IPS-18a (cell line): ENCODE measurements around the gene DPP3.
"Not testable (repeated sequence)": the region's sequence is repeated elsewhere in the genome, so short reads cannot be mapped to it uniquely, and the experiment has no call there.

Experiments used
- H3K27ac ChIP-seq: one replicate; pipeline ENCODE4 v1.5.1; 2013; ENCODE audit warnings: low read length
- H3K27me3 ChIP-seq: one replicate; pipeline ENCODE4 v1.6.1; 2013; ENCODE audit warnings: mild to moderate bottlenecking, low read length; ENCODE audit not compliant: control insufficient read depth, insufficient read depth
- H3K36me3 ChIP-seq: one replicate; pipeline ENCODE4 v1.6.1; 2013; ENCODE audit warnings: low read depth, low read length; ENCODE audit not compliant: control insufficient read depth
- H3K4me1 ChIP-seq: one replicate; pipeline ENCODE4 v1.6.1; 2013; ENCODE audit warnings: low read depth, low read length; ENCODE audit not compliant: control insufficient read depth
- H3K4me3 ChIP-seq: one replicate; pipeline ENCODE4 v1.5.1; 2013; ENCODE audit warnings: low read length
- H3K9ac ChIP-seq: one replicate; pipeline ENCODE4 v1.6.1; 2013; ENCODE audit warnings: mild to moderate bottlenecking, low read length, moderate library complexity
- H3K9me3 ChIP-seq: one replicate; pipeline ENCODE4 v1.6.1; 2013; ENCODE audit warnings: low read depth, low read length; ENCODE audit not compliant: control insufficient read depth

The DPP3 gene

DNA sequence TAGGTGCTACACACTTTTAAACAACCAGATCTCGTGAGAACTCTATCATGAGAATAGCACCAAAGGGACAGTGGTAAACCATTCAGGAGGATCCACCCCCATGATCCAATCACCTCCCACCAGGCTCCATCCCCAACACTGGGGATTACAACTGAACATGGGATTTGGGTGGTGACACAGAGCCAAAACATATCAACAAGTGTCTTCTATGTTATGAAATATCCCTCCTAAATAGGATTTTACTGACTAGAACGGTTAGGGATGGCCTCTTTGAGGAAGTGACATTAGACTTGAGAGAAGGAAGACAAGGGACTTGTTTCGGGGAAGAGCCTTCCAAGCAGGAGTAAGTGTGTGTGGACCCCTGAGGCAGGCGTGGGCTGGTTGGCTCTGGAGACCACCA, 29.7 kb upstream of the DPP3 start:
- Histone ChIP-seq H3K9me3 (no peaks in the 10 kb centered on the region), H3K36me3 (no peaks in the 10 kb centered on the region), H3K4me3 (no peak overlapping the region), H3K27ac (no peak overlapping the region), H3K9ac (no peak overlapping the region), H3K27me3 (no peaks in the 10 kb centered on the region), H3K4me1 (peaks cover 9% of the 10 kb centered on the region)

DNA sequence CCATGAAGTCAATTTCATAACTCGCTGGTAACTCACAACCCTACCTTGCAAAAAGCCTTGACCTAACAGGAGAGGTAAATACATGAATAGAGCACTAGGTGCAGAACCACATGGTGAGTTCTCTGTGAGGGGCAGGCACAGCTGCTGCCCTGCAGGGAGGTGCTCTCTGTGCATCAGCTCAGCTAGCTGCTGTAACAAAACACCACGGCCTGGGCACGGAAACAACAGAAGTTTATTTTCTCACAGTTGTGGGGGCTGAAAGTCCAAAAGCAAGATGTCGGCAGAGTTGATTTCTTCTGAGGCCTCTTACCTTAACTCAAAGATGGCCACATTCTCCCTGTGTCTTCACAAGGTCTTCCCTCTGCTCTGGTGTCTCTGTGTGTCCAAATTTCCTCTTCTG, 28.6 kb upstream of the DPP3 start:
- no peak overlapping the region for H3K9ac ChIP-seq
- H3K27ac ChIP-seq: no peak overlapping the region
- H3K36me3 ChIP-seq: no peaks in the 10 kb centered on the region
- H3K4me3 ChIP-seq: no peak overlapping the region
- H3K27me3 ChIP-seq: no peaks in the 10 kb centered on the region
- peaks cover under 1% of the 10 kb centered on the region for H3K4me1 ChIP-seq
- no peaks in the 10 kb centered on the region for H3K9me3 ChIP-seq

DNA sequence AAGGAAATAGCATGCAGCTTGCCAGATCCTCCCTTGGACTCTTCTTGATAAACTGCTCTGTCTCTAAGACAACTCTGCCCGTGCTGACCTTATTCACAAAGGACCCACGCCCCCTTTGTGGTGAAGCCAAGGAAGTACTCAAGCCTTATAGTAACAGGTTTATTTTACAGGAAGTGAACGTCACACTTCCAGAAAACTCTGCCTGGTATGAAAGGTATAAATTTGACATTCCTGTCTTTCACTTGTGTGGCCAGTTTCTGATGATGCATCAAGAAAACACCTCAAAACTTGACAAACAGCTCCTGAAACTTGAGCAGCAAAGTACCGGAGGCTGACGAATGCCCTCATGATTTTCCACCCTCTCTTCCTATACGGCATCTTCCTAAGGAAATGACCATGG, 26.0 kb upstream of the DPP3 start:
- H3K4me1 ChIP-seq: no peaks in the 10 kb centered on the region
- no peak overlapping the region for H3K27ac ChIP-seq
- H3K9ac ChIP-seq: no peak overlapping the region
- H3K36me3 ChIP-seq: no peaks in the 10 kb centered on the region
- H3K4me3 ChIP-seq: no peak overlapping the region
- H3K27me3 ChIP-seq: no peaks in the 10 kb centered on the region
- no peaks in the 10 kb centered on the region for H3K9me3 ChIP-seq

DNA sequence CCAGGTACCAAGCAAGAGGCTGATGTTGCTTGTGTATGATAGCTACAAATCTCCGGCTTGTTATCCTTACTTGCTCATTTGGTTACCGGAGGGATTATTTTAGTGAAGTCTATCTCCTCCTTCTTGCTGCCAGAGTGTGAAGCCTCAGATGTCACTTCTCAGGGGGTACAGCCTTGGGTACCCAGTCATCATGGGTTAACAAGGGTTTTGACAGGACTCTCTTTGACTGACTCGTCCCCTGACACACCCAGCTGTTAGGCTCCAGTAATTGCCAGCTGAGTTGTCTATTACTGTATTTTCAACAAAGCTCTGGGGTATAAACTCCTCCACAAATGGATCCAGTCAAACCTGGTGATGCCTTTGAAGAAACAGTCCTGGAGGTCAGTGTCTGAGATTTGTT, 25.4 kb upstream of the DPP3 start:
- no peaks in the 10 kb centered on the region for H3K27me3 ChIP-seq
- no peaks in the 10 kb centered on the region for H3K36me3 ChIP-seq
- H3K4me1 ChIP-seq: no peaks in the 10 kb centered on the region
- no peak overlapping the region for H3K9ac ChIP-seq
- H3K4me3 ChIP-seq: no peak overlapping the region
- no peaks in the 10 kb centered on the region for H3K9me3 ChIP-seq
- no peak overlapping the region for H3K27ac ChIP-seq

DNA sequence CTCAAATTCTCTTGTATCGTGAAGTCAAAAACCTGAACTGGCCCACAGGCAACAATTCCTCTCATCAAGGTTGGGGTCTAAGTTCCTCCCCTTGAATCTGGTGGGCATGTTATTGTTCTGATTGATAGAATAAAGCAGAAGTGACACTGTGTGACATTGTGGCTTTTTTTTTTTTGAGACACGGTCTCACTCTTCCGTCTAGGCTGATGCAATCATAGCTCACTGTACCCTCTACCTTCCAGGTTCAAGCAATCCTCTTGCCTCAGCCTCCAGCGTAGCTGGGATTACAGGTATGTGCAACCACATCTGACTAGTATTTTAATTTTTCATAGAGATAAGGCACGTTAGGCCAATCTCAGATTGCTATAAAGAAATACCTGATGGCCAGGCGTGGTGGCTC, 22.4 kb upstream of the DPP3 start:
- Histone ChIP-seq H3K27me3 (no peaks in the 10 kb centered on the region), H3K4me3 (no peak overlapping the region), H3K27ac (no peak overlapping the region)

DNA sequence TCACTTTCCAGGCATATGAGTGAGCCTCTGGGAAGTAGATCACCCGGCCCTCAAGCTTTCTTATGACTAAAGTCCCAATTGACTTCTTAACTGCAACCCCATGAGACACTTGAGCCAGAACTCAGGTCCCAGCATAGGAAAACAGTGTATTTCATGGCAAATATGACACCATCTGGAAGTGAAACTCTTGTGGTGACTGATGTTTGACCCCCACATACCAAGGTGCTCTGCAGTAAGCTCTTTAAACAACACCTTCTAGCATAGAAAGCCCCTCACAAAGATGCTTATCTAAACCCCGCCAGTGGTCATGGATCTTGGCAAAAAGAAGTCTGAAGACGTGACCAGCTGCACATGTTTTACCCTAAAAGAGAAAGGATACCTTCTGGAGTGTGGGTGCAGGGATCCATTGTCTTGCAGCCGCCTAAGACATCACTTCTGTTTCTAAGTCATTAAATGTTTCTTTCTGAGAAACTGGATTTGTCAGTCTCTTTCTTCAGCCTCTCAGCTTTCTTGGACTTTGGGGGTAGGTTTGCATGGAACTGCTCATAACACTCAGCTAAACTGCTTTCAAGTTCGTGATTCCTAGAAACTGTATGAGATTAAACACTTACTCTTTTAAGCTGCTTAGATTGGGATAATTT, 21.0 kb upstream of the DPP3 start:
- Histone ChIP-seq H3K27ac (no peak overlapping the region), H3K27me3 (no peaks in the 10 kb centered on the region), H3K4me1 (no peaks in the 10 kb centered on the region), H3K36me3 (no peaks in the 10 kb centered on the region), H3K9me3 (no peaks in the 10 kb centered on the region), H3K9ac (no peak overlapping the region), H3K4me3 (no peak overlapping the region)

More for the DNA sequence above, 22.4 kb upstream of the DPP3 start:
- Histone ChIP-seq H3K4me1 (no peaks in the 10 kb centered on the region), H3K9me3 (no peaks in the 10 kb centered on the region), H3K36me3 (no peaks in the 10 kb centered on the region), H3K9ac (no peak overlapping the region)

DNA sequence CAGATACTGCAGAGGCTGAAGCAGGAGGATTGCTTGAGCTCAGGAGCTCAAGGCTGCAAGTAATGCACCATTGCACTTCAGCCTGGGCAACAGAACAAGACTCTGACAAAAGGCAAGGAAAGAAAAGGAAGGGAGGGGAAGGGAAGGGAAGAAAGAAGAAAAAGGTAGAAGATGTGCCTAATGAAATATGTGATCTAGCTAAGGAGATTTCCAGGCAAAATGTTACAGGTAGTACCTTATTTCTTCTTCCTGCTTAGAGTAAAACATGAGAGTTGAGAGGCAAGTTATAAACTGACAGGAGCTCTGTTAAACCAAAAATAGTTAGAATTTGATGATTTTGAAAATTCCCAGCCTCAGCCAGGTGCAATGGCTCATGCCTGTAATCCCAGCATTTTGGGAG, 18.2 kb upstream of the DPP3 start:
- Histone ChIP-seq H3K36me3 (no peaks in the 10 kb centered on the region), H3K4me1 (peaks cover 10% of the 10 kb centered on the region), H3K27ac (no peak overlapping the region), H3K9me3 (no peaks in the 10 kb centered on the region), H3K4me3 (no peak overlapping the region), H3K9ac (no peak overlapping the region), H3K27me3 (no peaks in the 10 kb centered on the region)

DNA sequence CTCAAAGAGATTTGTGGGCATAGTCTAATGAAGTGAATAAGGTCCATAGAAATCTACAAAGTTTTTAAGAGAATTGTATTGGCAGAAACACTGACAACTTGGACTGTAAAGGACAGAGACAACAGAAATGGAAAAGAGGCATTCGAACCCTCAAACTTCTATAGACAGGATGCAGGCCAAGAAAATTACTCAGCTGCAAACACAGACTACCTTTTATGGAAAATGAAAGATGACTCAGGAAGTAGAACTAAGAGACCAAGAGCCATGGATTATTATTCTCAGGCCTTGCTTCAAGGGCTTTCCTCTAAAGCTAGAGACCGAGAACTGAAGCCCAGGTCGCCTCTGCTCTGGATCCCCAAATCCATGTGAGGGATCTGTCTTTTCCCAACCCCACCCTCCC, 17.3 kb upstream of the DPP3 start:
- peaks cover 4% of the 10 kb centered on the region for H3K27me3 ChIP-seq
- no peak overlapping the region for H3K27ac ChIP-seq
- peaks cover 15% of the 10 kb centered on the region for H3K4me1 ChIP-seq
- no peak overlapping the region for H3K9ac ChIP-seq
- H3K9me3 ChIP-seq: no peaks in the 10 kb centered on the region
- no peak overlapping the region for H3K4me3 ChIP-seq
- no peaks in the 10 kb centered on the region for H3K36me3 ChIP-seq

DNA sequence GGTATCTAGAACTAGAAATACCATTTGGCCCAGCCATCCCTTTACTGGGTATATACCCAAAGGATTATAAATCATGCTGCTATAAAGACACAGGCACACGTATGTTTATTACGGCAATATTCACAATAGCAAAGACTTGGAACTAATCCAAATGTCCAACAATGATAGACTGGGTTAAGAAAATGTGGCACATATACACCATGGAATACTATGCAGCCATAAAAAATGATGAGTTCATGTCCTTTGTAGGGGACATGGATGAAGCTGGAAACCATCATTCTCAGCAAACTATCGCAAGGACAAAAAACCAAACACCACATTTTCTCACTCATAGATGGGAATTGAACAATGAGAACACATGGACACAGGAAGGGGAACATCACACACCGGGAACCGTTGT, 16.1 kb upstream of the DPP3 start:
- H3K9ac ChIP-seq: not testable (repeated sequence)

DNA sequence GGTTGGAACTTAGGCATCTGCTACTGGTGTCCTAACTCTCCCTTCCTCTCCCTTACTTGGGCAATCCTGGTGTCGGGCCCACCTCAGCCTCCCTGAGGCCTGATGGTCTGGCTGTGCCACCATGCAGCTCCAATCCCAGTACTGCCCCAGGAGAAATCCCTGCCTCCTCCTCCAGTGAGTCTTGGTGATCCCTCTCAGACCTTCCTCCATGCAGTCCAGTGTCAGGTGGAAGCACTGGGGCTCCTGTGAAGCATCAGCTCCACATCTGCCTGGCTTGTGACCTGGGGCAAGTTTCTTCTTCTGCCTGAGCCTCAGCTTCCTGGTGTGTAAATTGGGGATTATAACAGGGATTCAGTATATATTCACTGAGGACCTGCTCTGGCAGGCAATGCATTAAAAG, 15.3 kb upstream of the DPP3 start:
- Histone ChIP-seq H3K9me3 (no peaks in the 10 kb centered on the region), H3K4me1 (peaks cover 18% of the 10 kb centered on the region), H3K9ac (no peak overlapping the region), H3K36me3 (no peaks in the 10 kb centered on the region), H3K27me3 (peaks cover 4% of the 10 kb centered on the region), H3K4me3 (no peak overlapping the region), H3K27ac (no peak overlapping the region)

More for the DNA sequence above, 16.1 kb upstream of the DPP3 start:
- H3K4me3 ChIP-seq, H3K9me3 ChIP-seq, H3K36me3 ChIP-seq, H3K27ac ChIP-seq, H3K27me3 ChIP-seq: not testable (repeated sequence)
- H3K4me1 ChIP-seq: peaks cover 15% of the 10 kb centered on the region

DNA sequence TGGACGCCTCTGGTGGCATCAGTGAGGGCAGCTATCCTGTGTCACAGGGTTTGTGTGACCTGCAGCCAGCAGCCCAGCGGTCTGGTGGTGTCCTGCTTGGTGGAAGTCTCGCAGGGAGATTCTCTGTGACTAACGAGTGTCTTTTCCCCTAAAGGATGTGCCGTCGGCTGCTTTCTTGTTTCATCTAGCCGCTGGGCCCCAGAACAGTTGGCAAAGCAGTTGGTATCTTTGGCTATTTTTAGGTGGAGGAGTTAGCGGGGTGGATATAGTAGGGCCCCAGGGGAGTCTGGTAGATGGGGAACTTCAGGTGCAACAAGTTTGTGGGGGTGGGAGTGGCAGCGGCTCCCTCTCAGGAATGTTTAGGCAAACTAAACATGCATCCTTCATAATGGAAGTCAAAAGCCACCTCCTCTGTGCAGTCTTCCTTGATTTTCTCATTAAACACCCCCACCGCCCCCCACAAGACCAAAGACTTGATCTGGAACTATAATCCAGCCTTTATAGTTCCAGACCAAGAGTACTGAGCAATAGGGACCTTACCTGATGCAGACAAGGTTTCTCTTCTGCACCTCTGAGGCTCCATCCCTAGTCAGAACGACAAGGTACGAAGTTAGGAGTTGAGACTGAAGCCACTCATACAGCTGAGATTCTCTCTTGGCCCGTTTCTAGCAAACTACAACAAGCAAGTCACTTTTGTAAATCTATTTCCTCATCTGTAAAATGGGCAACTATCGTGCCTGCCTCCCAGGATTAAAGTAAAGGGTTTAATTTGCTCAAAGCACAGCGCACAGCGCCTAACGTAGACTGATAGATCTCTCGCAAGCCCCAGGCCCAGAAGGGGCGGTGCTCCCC, 14.6 kb upstream of the DPP3 start:
- H3K27ac ChIP-seq: peak overlapping the region; percentile 18
- peak overlapping the region; percentile 82 for H3K4me3 ChIP-seq
- H3K9me3 ChIP-seq: no peaks in the 10 kb centered on the region
- H3K9ac ChIP-seq: peak overlapping the region; percentile 47
- H3K4me1 ChIP-seq: peaks cover 18% of the 10 kb centered on the region
- peaks cover 4% of the 10 kb centered on the region for H3K27me3 ChIP-seq
- no peaks in the 10 kb centered on the region for H3K36me3 ChIP-seq
